Suppressor macrophage treated with lipopolysaccharide for 4 hours (primary cell): ENCODE results near the gene ITGB2.
A peak's percentile ranks its signal among the peaks of the same experiment; 100 is the strongest.

Experiments
- DNase-seq: peaks from one replicate; pipeline ENCODE4 v3.0.0-alpha.2; 2020

The ITGB2 gene

GRCh38 chr21:44907966-44908895 is 12.5 kb downstream of the ITGB2 start:
- peak; percentile 93 for DNase-seq

DNA sequence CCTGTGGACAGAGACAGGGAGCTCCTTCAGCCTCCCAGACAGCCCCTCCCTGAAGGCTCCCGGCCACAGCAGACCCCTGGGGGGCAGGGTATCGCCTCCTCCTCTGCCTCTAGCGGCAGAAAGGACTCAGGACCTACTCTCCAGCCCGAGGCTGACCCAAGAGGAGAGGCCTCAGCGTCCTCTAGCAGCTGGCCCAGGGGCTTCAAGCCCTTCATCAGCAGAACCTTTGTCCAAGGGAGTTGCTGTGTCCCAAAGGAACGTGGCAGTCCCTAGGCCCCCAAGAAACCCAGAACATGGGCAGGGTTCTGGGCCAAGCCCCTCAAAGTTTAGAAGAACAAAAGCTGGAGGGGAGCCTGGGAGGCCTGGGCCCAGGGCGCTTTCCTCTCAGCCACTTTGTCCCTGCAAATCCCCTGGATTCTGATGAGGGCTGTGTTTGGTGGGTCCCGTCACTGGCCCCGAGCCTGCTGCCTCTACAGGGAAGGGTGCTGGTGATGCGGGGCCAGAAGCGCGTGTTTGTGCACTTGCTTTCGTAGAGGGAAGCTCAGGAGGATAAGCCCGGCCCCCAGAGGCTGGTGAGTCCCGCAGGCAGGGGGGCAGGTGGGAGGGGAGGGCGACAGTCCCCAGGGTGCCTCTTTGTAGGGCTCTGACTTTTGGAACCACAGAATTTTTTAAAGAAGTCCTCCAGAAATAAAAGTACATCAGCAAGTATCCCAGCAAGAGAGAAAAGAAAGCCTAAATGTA is 13.3 kb downstream of the ITGB2 start:
- no peak for DNase-seq

GRCh38 chr21:44905728-44906090 is 15.0 kb downstream of the ITGB2 start:
- DNase-seq = no peak

DNA sequence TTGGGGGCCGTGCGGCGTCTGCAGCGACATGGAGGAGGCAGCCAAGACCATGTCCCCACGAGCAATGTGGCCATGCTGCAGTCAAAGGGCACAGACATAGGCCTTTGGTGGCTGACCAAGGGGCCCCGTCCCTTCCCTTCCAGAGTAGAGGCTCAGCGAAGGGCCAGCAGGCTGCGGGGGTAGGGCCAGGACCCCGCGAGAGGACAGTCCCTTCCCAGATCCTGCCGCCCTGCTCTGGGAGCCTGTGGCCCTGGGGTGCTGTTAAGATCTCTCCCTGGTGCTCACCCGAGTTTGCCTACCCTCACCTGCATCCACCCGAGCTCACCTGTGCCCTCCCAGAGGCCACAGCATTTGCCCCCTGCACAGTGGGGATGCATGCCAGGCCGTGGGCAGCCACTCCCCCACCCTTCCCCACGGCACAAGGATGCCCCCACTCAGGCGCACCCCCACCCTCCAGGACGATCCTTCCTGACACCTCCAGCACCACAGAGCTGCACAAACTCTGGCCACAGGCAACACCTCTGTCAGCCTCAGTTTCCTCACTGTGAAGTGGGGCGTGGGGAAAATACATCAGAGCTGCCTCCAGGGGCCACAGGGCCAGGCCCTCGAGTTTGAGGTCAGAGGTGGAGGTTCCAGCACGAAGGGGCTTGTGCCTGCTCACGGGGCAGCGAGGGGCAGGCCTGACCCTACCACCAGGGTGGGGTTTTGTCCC is 15.5 kb downstream of the ITGB2 start:
- no peak for DNase-seq

DNA sequence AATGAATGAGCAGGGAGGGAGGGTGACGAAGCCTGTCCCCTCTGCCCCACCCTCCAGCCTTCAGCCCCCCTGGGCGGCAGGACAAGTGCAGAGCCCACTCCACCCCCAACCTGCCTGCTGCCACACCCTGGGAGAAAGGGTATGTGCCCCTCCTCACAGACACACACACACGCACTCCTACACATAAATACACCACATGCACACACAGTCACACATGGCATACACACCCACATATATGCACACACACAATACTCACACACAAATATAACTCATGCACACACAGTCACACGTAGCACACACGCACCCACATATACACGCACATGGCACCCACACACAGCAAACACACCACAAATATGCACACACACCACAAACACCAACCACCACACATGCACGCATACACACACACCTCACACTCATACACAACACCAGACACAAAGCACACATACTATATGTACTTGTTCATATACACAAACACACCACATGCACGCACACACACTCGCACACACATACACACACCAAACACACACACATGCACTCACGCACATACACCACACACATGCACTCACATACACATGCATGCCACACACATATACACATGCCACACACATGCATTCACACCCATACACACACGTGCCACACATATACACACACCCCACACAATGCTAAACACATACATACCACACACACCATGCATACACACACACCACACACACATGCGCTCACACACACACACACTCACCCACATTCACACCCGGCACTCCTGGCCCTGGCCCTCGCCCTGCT is 16.4 kb downstream of the ITGB2 start:
- no peak for DNase-seq

GRCh38 chr21:44903689-44904088 is 17.0 kb downstream of the ITGB2 start:
- no peak for DNase-seq

DNA sequence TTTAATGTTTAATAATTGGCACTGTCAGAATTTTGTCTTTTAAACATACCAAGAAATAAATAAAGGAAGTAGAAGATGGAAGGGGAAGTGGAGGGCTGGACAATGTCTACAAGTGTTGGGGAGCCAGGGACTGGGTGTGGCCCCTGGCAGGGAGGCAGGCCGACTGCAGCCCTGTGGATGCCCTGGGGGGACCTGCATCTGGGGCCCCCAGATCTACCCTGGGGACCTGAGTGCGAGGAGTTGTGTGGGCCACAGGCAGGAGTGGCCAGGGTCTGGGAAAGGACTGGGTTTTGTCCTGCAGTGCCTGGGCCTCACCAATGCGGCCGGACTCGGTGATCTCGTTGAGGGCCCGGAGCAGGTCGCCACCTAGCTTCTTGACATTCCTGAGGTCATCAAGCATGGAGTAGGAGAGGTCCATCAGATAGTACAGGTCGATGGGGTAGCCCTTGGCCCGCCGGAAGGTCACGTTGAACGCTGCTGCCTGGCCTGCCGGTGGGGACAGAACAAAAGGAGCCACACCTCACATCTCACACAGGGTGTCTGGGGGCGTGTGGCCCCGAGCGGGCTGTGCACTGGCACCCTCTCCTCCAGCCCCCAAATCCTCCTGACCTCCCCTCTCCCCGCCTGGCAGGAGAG is 17.5 kb downstream of the ITGB2 start:
- DNase-seq = no peak

GRCh38 chr21:44902268-44903049 is 18.2 kb downstream of the ITGB2 start:
- no peak for DNase-seq

GRCh38 chr21:44901391-44902074 is 19.2 kb downstream of the ITGB2 start:
- DNase-seq = no peak

GRCh38 chr21:44900559-44901251 is 20.0 kb downstream of the ITGB2 start:
- DNase-seq = no peak

- DNase-seq = no peak
These were observed 20.7 kb downstream of the ITGB2 start for GRCh38 chr21:44899768-44900558.

GRCh38 chr21:44898851-44899767 is 21.6 kb downstream of the ITGB2 start:
- DNase-seq = no peak

DNA sequence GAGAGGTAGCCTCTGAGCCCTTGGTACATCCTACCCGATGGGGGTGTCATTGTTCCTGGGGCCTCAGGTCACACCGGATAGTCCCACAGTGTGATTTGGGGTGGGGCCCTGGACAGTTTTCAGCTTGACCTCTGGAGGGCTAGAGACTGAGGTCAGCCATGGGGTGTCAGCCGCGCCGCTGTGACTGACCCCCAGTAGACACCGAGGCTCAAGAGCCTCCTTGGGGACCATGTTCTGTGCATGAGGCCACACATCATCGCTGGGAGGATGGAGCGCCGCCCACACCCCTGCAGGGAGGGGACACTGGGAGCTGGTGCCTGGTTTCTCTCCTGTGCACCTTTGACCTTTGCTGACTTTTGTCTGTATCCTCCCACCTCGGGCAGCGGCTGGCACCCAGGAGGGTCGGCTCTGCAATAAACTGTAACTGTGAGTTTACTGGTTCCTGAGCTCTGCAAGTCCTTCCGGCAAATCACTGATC is 22.6 kb downstream of the ITGB2 start:
- no peak for DNase-seq

GRCh38 chr21:44897326-44898010 is 23.2 kb downstream of the ITGB2 start:
- peak; percentile 38 for DNase-seq

GRCh38 chr21:44896561-44897286 is 24.0 kb downstream of the ITGB2 start:
- no peak for DNase-seq

DNA sequence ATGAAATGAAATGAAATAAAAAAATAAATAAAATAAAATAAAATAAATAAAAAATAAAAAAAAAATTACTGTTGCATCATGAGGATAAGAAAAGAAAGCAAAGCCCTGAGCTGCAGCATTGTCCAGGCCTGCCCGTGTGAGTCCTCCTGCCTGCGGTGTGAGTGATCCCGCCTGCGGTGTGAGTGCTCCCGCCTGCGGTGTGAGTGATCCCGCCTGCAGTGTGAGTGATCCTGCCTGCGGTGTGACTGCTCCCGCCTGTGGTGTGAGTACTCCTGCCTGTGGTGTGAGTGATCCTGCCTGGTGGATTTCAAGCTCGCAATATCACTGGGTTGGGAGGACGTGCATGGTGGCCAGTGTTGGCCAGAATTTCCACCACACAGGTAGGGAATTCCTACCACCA is 24.8 kb downstream of the ITGB2 start:
- DNase-seq = no peak
